ENCODE data around the gene FUS. TPM values are rescaled to one million over a fixed set of nuclear protein-coding genes. Genes with fewer than 3 reads are reported as not detected.

The FUS gene
- total RNA-seq, 4 donors from 2014 or later = 91.8 to 125 (median 109) TPM

DNA sequence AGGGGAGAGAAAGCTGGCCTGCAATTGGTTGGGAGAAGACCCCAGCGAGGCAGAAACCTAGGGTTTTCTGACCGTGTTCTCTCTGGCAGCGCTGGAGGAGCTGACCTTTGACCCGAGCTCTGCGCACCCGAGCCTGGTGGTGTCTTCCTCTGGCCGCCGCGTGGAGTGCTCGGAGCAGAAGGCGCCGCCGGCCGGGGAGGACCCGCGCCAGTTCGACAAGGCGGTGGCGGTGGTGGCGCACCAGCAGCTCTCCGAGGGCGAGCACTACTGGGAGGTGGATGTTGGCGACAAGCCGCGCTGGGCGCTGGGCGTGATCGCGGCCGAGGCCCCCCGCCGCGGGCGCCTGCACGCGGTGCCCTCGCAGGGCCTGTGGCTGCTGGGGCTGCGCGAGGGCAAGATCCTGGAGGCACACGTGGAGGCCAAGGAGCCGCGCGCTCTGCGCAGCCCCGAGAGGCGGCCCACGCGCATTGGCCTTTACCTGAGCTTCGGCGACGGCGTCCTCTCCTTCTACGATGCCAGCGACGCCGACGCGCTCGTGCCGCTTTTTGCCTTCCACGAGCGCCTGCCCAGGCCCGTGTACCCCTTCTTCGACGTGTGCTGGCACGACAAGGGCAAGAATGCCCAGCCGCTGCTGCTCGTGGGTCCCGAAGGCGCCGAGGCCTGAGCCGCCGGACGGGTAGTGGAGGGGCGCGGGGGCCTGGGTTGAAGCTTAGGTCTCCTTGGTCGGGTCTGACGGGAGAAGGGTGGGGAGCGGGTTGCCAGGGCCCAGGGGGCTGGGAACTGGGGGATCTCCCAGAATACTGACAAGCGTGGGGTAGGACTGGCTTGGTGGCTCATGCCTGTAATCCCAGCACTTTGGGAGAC is 44.4 kb downstream of the FUS start:
- Histone ChIP-seq H3K4me3 (no peak overlapping the region), H3K27ac (no peak overlapping the region), H3K4me1 (no peaks in the 10 kb centered on the region), H3K27me3 (peaks cover 0 to 12% of the 10 kb centered on the region in 2 donors), H3K9me3 (no peaks in the 10 kb centered on the region), H3K36me3 (no peaks in the 10 kb centered on the region)
- 78 to 90% methylated on average over 46 to 77 of the region's 80 CpGs for WGBS, 2 donors
- TF ChIP-seq, protein P1, sequence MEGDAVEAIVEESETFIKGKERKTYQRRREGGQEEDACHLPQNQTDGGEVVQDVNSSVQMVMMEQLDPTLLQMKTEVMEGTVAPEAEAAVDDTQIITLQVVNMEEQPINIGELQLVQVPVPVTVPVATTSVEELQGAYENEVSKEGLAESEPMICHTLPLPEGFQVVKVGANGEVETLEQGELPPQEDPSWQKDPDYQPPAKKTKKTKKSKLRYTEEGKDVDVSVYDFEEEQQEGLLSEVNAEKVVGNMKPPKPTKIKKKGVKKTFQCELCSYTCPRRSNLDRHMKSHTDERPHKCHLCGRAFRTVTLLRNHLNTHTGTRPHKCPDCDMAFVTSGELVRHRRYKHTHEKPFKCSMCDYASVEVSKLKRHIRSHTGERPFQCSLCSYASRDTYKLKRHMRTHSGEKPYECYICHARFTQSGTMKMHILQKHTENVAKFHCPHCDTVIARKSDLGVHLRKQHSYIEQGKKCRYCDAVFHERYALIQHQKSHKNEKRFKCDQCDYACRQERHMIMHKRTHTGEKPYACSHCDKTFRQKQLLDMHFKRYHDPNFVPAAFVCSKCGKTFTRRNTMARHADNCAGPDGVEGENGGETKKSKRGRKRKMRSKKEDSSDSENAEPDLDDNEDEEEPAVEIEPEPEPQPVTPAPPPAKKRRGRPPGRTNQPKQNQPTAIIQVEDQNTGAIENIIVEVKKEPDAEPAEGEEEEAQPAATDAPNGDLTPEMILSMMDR (IDR thresholded peaks at IDR 0.05) = no peak
- no peak for TF ChIP-seq POLR2A (IDR thresholded peaks at IDR 0.05)
- no peak for TF ChIP-seq EP300 (IDR thresholded peaks at IDR 0.05)
- no peak for DNase-seq (ENCODE audit: low spot score in 2 of 2)

DNA sequence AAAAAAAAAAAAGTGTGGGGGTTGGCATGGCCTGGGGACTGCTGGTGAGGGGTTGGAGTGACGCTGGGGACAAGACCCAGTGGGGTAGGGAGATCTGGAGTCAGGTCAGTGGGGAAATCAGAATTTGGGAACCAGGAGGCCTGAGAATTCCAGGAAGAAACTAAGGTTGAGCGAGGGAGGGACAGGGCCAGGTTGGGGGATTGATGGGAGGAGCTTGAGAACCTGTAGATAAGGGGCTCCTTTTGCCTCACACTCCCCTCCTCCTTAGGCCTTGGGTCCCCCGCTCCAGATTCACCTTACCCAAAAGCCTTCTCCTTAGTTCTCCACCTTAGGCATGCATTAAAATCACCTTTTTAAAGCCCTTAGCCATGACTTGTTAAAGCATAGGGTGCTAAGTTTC is 45.3 kb downstream of the FUS start:
- Histone ChIP-seq H3K27ac (no peak overlapping the region), H3K27me3 (peaks cover 0 to 4% of the 10 kb centered on the region in 2 donors), H3K9me3 (no peaks in the 10 kb centered on the region), H3K36me3 (no peaks in the 10 kb centered on the region), H3K4me1 (no peaks in the 10 kb centered on the region), H3K4me3 (no peak overlapping the region)
- DNase-seq (ENCODE audit: low spot score in 2 of 2) = no peak
- TF ChIP-seq POLR2A (IDR thresholded peaks at IDR 0.05) (no peak), EP300 (IDR thresholded peaks at IDR 0.05) (no peak)
- TF ChIP-seq, protein P1 (IDR thresholded peaks at IDR 0.05) = no peak
- 93 to 96% methylated on average over 3 of the region's 3 CpGs for WGBS, 2 donors

DNA sequence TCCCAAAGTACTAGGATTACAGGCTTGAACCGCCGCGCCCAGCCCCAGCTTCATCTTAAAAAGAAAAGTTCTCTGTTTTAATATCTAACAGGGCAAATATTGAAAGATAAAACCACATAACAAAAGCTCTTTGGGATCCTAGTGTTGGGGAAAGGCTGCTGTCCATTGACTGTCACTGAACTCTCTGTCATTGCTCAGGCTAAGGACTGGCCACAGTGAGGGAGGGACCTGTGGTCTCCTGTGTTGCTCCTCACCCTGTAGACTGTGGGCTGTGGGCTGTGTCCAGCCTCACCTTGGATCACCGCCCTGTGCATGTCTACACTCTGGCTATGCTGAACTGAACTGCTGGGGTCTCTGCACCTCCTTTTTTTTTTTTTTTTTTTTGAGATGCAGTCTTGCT is 48.3 kb downstream of the FUS start:
- TF ChIP-seq, protein P1 (IDR thresholded peaks at IDR 0.05) = no peak
- TF ChIP-seq EP300 (IDR thresholded peaks at IDR 0.05) (no peak), POLR2A (IDR thresholded peaks at IDR 0.05) (no peak)
- Histone ChIP-seq H3K4me3 (no peak overlapping the region), H3K36me3 (no peaks in the 10 kb centered on the region), H3K4me1 (no peaks in the 10 kb centered on the region), H3K27ac (no peak overlapping the region), H3K27me3 (peaks cover 0 to 4% of the 10 kb centered on the region in 2 donors), H3K9me3 (no peaks in the 10 kb centered on the region)
- no peak for DNase-seq (ENCODE audit: low spot score in 2 of 2)
- WGBS, 2 donors = 98 to 100% methylated on average over 4 of the region's 4 CpGs

DNA sequence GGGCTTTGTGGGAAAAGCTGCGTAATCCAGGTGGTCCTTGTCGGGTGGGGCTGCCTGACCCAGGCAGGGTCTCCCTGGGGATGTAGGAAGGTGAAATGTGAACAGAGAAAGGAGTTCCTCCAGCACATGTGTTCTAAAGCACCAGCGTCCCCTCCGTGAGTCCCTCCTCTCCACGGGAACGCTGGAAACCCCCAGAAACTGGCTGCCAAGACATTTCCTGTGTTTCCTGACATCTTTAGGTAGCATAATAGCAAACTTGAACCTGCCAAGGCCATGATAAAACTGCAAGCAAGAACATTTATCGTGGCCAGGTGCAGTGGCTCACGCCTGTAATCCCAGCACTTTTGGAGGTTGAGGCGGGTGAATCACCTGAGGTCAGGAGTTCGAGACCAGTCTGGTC is 49.6 kb downstream of the FUS start:
- no peak for DNase-seq (ENCODE audit: low spot score in 2 of 2)
- peaks cover 0 to 4% of the 10 kb centered on the region in 2 donors for H3K27me3 ChIP-seq
- H3K4me1 ChIP-seq = no peaks in the 10 kb centered on the region
- 68 to 70% methylated on average over 10 of the region's 10 CpGs for WGBS, 2 donors
- H3K36me3 ChIP-seq = no peaks in the 10 kb centered on the region
- no peak overlapping the region for H3K27ac ChIP-seq
- TF ChIP-seq EP300 (IDR thresholded peaks at IDR 0.05) (no peak), POLR2A (IDR thresholded peaks at IDR 0.05) (no peak)
- TF ChIP-seq, protein P1 (IDR thresholded peaks at IDR 0.05) = no peak
- H3K4me3 ChIP-seq = no peak overlapping the region
- peaks cover 0 to 4% (median 0%) of the 10 kb centered on the region in 4 donors for H3K9me3 ChIP-seq

DNA sequence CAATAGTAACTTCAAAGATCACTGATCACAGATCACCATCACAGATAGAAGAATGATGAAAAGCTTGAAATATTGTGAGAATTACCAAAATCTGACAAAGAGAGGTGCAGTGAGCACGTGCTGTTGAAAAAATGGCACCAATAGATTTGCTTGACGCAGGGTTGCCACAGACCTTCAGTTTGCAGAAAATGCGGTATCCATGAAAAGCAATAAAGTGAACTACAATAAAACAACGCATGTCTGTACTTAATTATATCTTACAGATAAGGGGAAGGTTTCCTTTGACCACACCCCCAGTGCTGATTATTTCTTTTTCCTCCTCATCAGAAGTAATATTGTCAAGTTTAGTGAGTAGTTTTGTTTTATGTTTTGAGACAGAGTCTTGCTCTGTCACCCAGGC is 58.1 kb downstream of the FUS start:
- WGBS, 2 donors = 78 to 85% methylated on average over 4 of the region's 4 CpGs
- TF ChIP-seq POLR2A (IDR thresholded peaks at IDR 0.05) = no peak
- TF ChIP-seq, protein P1 (IDR thresholded peaks at IDR 0.05) = no peak
- TF ChIP-seq EP300 (IDR thresholded peaks at IDR 0.05) = no peak
- Histone ChIP-seq H3K9me3 (peaks cover 0 to 12% (median 0%) of the 10 kb centered on the region in 4 donors), H3K4me1 (no peaks in the 10 kb centered on the region), H3K27me3 (no peaks in the 10 kb centered on the region), H3K4me3 (no peak overlapping the region), H3K27ac (no peak overlapping the region), H3K36me3 (no peaks in the 10 kb centered on the region)
- DNase-seq (ENCODE audit: low spot score in 2 of 2) = no peak

All from tibial nerve (tissue), 4 donors.